HPDE6-E6E7 (cell line): ENCODE measurements around the gene PAPPA2.
"Not testable (repeated sequence)": the region's sequence is repeated elsewhere in the genome, so short reads cannot be mapped to it uniquely, and the experiment has no call there.

Experiments
- DNase-seq: peaks from one replicate; pipeline ENCODE4 v3.0.0; 2011; ENCODE audit warnings: missing footprints; ENCODE audit errors: extremely low spot score

The PAPPA2 gene, protein sequence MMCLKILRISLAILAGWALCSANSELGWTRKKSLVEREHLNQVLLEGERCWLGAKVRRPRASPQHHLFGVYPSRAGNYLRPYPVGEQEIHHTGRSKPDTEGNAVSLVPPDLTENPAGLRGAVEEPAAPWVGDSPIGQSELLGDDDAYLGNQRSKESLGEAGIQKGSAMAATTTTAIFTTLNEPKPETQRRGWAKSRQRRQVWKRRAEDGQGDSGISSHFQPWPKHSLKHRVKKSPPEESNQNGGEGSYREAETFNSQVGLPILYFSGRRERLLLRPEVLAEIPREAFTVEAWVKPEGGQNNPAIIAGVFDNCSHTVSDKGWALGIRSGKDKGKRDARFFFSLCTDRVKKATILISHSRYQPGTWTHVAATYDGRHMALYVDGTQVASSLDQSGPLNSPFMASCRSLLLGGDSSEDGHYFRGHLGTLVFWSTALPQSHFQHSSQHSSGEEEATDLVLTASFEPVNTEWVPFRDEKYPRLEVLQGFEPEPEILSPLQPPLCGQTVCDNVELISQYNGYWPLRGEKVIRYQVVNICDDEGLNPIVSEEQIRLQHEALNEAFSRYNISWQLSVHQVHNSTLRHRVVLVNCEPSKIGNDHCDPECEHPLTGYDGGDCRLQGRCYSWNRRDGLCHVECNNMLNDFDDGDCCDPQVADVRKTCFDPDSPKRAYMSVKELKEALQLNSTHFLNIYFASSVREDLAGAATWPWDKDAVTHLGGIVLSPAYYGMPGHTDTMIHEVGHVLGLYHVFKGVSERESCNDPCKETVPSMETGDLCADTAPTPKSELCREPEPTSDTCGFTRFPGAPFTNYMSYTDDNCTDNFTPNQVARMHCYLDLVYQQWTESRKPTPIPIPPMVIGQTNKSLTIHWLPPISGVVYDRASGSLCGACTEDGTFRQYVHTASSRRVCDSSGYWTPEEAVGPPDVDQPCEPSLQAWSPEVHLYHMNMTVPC (N-terminal part only)

DNA sequence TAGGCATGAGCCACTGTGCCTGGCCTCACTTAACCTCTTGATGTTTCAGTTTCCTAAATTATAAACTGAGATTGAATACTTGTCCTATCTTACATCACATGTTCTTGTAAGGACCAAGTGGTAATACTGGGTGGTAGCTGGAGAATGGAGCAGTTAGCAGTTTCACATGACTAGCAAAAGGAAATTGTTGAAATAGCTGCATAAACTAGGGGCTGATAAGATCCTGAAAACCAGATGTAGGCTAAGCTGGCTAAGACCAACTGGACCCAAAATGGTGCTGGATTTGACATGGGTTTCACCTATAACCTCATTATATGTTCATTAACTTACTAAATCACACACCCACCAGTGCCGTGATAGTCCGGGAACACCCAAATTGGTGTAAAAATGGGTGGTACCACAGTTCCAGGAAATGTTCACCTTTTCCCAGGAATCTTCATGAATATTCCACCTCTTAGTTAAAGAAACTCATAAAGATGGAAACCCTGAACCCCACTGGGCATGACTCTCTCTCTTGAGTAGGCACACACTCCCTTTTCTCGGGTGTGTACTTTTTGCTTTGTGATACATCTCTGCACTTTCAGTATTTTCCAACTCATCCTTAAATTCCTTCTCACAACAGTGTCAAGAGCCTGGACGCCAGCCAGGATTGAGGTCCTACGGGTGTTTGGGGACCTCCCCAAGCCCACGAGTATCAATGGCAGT, at the start of gene PAPPA2:
TSS of gene PAPPA2 (plus strand) at position 502 of the 705 bp plus-strand sequence. CDS start 93,148 bp downstream, outside the sequence.
- DNase-seq, result no peak

DNA sequence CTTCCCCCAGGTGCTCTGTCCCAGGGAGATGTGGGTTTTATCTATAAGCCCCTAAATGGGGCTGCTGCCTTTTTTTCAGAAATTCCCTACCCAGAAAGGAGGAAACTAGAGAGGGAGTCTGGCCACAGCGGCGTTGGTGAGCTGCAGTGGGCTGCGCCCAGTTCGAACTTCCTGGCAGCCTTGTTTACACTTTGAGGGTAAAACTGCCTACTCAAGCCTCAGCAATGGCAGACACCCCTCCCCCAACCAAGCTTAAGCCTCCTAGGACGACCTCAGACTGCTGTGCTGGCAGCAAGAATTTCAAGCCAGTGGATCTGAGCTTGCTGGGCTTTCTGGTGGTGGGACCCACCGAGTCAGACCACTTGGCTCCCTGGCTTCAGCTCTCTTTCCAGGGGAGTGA, 46.2 kb upstream of the PAPPA2 start:
- no peak for DNase-seq

DNA sequence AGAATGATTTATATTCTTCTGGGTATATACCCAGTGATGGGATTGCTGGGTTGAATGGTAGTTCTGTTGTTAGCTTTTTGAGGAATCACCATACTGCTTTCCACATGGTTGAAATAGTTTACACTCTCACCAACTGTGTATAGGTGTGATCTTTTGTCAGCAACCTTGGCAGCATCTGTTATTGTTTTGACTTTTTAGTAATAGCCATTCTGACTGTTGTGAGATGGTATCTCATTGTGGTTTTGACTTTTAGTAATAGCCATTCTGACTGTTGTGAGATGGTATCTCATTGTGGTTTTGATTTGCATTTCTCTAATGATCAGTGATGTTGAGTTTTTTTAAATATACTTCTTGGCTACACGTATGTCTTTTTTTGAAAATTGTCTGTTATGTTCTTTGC, 43.4 kb upstream of the PAPPA2 start:
- DNase-seq, result not testable (repeated sequence)

DNA sequence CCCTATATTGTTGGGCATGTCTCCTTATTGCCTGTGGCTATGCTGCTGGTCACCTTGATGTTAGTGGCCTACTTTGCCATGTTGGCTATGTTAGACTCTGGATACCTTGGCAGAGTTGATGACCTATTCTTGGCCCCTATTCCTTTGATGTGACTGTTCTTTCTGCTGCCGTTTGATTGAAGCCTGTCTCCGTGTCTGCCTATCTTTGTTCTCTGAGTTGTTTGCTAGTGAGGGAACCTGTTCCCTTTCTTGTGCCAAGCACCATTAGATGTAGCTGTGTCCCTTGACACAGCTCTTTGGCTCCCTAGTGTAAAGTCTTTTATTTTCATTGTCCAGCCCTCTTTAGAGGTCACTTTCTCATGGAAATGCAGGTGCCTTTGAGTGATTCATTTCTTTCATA, 28.7 kb upstream of the PAPPA2 start:
- no peak for DNase-seq

DNA sequence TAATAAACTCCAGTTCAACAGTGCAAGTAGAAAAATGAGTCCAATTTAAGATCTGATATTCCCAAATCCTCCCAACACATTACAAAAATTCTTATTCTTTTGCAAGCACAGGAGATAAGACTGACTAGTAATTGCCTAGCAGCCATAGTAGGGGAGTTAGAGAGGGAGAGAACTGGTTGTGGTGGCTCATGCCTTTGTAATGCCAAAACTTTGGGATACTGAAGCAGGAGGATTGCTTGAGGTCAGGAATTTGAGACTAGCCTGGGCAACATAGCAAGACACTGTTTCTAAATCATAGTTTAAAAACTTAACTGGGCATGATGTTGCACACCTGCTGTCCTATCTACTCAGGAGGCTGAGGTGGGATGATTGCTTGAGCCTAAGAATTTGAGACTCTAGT, 26.7 kb upstream of the PAPPA2 start:
- no peak for DNase-seq

DNA sequence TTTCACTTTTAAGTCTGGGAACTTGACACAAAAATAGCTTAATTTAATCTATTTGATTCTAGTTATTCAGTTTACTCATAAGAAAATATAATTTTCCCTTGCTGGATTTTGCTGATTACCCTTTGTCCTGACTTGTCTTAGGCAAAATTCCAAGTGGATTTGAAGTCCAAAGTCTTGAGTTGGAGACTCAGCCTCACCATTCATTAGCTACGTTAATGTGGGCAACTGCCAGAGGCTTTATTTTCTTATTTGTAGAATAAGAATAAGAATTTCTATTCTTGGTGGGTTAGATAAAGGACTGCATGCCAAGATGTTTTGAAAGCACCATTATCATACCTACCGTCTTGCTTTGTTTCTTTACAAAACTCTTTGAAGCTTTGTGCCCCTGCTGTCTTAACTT, 22.8 kb upstream of the PAPPA2 start:
- DNase-seq, result no peak

DNA sequence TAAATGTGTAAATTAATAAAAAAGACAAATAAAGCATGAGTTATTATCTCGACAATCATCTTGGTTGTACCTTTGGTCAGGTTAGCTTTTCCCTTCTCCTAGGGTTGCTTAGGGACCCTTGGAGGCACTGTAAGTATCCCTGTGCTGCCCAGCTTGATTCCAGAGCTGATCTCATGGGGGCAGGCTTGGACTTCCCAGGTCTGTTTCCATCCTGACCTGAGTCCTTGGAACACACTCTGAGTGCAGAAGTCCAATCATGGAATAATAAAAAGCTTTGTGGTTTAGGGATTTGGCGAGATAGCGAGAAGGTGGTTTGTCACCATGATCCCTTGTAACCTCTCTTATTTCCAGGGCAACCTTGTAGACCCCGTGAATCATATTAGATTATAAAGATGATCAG, 18.7 kb upstream of the PAPPA2 start:
- no peak for DNase-seq

DNA sequence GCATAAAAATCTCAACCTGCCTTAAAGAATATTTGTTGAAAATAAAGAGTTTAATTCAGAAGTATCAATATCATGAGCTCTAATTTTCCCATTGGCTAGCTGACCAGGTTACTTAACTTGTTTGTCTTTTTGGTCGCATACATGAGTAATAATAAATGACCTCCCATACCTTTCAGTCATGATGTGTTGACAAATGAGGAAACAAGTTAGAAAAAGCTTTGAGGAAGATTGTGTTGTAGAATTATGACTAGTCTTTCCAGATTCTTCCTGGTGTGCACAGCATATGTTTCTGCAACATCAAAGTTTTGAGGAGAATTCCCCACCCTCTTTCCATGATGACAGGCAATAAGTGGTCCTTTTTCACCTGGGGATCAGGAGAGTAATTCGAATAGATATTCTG, 17.6 kb upstream of the PAPPA2 start:
- DNase-seq, result no peak

DNA sequence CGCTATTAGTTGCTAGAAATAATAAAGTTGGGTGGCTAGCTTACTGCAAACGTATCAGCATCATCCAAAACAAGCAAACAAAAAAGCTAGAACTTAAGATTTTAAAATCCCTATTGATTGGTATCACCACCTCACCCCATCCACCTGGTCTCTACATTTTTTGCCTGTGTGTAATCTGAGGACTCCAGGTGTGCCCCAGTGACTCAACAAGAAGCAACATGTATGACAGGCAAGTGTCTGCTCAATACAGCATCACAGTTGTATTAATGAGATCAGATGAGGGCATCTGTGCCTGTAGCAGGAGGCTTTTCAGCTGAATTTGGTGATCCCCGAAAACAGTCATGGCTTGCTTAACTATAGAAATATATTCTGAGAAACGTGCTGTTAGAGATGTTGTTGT, 14.6 kb upstream of the PAPPA2 start:
- no peak for DNase-seq

DNA sequence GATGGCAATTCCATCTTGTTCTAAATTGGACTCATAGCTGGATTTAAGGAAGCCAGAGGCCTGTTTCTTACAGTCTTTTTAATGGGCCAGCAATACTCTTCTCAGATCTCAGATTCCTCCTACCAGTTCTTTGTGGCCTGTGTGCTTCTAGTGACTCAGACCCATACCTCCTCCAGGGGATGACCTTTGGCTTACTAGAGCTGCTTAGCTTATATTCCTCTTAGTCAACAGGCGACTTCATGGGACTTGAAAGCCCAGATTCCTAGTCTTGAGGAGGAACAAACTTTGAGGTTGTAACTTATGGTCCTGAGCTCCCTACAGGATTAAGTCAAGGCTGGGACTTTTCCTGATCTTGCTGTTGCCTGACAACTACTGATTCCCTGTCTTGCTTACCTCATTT, 12.4 kb upstream of the PAPPA2 start:
- no peak for DNase-seq

DNA sequence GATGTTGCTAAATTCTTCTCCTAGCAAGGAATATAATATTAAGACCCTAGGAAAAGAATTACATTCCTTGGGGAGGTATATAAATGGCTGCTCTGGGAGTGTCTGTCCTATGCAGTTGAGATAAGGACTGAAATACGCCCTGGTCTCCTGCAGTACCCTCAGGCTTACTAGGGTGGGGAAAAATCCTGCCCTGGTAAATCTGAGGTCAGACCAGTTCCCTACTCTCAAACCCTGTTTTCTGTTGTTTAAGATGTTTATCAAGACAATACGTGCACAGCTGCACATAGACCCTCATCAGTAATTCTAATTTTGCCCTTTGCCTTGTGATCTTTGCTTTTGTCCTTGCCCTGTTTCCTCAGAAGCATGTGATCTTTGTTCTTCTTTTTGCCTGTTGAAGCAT, 11.2 kb upstream of the PAPPA2 start:
- not testable (repeated sequence) for DNase-seq

DNA sequence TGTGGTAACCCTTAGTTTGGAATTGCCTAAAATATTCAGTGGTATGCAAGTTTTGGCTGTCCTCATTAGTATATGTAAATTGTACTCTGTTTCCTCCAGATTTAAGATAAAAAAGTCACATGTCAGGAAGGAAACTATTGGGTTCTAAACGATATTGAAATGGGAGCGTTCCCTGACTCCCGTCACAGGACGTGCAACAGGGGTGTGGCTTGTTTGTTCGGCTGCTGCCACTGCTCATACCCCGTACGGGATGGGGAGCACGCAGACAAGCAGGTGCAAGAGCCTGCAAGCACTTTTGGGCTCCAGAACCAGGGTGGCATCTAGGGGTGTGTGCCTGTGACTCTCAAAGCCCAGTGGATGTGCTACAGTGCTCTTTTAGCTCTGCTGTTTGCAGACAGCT, 6.2 kb upstream of the PAPPA2 start:
- no peak for DNase-seq

DNA sequence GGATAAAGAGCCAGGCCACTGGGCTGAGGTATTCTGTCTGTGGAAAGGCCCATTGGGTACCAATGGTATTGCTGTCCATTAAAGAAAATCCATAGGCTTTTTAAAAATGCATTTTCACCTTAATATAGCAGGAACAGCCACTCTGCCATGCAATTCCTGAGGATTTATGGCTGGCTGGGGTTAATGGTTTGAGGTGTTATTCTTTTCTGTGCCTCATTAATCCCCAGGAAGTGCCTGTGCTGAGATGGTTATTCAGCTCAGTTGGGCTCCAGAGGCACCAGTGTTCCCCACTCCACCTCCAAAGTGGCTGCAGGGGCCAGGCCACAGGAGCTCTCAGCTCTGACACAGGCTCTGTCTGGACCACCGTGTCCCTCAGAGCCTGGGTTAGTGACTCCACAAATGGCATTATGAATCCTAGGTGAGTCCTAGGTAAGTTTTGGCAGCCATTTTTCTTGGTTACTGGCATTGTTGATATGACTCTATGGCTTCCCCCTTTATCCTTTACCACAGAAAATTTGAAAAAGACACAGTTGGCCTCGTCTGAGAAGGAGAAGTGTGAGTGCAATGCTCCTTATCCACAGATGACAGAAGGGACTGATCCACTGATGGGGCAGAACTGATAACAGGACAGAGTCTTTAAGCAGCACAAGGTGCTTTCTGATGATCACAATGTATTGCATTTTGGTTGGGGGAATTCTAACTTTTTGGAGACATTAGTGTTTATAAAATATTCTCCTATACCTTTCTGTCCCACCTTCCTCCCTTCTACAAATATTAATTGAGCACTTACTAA, 2.2 kb upstream of the PAPPA2 start:
- DNase-seq, result no peak

DNA sequence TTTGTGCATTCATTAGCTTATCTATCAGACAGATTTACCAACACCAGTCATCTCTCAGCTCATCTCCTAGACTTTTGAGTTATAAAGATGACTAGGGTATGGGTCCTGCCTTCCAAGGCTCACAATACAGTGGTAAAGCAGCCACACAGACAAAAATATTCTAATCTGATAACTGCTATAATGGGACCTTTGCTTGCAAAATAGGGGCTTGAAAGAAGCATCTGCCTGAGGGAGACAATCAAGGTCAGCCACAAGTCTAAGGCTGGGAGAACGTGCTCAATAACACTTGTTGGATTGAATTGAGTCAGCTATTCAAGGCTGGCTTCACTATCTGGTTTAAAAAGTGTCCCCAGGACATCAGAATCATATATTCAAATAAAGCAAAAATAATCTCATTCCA, 1.4 kb upstream of the PAPPA2 start:
- DNase-seq, result no peak

DNA sequence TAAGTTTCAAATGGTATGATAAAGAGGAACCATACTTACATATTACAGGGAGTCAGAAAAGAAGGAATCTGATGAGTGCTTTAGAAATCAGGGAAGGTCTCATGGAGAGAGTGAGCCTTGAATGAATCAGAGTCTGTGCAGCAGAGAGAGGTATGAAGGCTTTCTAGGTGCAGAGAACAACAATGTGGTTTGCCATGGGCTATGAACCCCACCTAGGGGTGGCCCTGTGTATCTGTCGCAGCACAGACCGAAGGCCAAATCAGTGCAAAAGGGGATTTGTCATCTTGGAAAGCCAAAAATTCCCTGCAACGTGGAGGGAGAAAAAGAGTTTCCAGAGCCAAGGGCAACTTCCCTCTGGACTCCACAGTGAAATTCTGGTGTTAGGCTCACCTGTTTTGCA, 3.5 kb downstream of the PAPPA2 start:
- DNase-seq, result no peak

DNA sequence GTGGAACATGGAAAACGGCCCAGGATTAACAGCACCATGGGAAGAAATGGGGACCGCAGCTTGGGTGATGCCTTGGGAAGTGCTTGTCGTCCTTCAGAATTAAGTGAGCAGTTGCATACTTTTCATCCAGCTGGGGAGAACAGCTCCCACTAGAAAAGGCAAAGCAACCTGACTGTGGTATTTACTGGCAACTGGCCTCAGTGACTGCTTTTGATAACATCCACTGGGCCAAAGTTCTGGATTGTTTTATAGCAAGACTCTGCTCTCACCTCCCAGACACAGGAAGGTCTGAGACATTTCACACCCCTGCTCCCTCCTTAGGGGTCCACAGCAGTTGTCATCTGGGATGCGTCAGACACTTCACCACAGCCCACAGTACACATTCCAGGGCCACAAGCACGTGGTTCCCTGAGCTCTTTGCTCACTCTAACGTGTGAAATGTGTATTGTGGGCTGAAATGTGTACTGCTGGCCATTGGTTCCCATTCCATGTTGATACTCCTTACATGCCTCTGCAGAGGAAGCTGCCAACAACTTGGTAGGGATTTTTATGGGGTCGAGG, 6.6 kb downstream of the PAPPA2 start:
- DNase-seq, result no peak

DNA sequence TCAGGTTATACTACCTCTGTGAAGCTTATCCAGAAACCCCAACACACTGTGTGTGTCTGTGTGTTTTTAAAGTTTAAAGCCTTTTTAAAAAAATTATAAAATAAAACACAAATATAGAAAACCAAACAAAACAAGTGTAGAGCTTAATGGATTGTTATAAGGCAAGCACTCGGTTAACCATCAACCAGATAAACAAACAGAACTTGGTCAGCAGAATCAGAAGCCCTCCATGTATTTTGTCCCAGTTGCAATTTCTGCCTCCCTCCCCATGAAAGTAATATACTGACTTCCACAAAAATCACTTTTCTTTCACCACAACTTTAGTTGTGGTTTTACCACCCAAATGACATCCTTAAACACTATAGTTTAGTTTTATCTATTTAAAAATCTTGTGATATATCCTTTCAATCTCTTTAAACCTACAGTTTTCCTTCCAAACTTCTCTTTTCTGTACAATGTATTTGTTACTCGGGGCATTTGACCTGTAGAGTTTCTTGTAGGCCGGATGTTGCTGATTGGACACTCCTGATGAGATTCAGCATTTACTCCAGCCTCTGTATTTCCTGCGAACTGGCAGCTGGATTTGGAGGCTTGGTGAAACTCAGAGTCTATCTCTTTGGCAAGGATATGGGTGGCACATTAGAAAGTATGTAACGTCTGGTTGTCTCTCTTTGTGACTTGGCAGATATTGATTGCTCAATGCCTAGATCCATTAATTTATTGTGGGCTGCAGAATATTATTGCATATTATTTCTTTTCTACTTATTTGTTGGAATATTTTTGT, 8.6 kb downstream of the PAPPA2 start:
- no peak for DNase-seq

DNA sequence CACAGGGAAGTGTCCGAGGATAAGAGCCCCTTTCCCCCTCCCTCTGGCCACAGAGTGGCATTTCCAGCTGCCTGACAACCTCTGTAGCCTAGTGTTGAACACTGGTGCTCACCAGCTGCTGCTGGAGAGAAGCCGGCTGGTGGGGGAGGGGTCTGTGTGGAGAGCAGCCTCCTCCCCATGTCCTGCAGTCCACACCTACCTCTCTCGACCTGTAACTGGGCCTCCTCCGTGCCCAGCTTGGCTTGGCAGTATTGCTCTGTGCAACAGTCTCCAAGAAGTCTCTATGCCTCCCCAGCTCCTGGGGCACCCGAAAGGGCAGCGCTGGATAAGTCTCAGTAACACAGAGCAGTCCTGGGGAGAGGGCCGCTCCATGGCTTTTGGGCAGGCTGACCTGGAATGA, 17.0 kb downstream of the PAPPA2 start:
- DNase-seq, result no peak

DNA sequence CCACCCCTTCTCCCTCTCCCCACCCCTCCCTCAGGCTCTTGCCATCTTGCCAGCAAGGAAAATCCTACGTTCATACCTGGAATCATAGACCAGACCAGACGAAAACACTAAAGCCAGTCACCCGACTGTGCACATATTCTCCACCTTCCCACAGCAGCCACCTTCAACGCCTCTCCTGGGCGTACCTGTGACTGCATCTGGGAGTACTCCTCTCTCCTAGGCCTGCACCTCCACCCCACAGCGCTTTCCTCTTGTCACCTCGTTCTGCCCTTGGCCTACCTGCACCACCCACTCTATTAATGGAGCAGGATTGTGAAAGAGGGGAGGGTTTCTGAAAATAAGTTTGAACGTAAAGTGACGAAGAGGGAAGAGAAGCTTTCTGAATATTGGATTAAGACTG, 17.8 kb downstream of the PAPPA2 start:
- DNase-seq, result no peak

DNA sequence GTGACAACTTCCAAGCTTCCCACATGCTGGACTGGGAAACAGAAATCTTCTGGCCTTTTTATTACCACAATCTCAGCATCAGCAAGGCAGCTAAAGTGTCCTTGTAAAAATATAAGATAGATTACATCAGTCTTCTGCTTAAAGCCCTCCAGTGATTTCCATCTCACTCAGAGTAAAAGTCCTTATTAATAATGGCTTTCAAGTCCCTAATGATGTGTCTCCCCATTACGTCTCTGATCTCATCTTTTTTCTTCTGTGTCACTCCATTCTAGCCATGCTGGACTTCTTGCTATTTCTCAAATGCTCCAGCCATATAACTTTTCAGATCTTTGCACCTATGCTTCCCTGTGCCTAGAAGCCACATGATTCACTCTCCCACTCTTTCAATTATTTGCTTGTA, 22.1 kb downstream of the PAPPA2 start:
- no peak for DNase-seq
